ENCODE data around the gene CCN5.
"Not testable (repeated sequence)": the region's sequence is repeated elsewhere in the genome, so short reads cannot be mapped to it uniquely, and the experiment has no call there.

The CCN5 gene, protein sequence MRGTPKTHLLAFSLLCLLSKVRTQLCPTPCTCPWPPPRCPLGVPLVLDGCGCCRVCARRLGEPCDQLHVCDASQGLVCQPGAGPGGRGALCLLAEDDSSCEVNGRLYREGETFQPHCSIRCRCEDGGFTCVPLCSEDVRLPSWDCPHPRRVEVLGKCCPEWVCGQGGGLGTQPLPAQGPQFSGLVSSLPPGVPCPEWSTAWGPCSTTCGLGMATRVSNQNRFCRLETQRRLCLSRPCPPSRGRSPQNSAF

DNA sequence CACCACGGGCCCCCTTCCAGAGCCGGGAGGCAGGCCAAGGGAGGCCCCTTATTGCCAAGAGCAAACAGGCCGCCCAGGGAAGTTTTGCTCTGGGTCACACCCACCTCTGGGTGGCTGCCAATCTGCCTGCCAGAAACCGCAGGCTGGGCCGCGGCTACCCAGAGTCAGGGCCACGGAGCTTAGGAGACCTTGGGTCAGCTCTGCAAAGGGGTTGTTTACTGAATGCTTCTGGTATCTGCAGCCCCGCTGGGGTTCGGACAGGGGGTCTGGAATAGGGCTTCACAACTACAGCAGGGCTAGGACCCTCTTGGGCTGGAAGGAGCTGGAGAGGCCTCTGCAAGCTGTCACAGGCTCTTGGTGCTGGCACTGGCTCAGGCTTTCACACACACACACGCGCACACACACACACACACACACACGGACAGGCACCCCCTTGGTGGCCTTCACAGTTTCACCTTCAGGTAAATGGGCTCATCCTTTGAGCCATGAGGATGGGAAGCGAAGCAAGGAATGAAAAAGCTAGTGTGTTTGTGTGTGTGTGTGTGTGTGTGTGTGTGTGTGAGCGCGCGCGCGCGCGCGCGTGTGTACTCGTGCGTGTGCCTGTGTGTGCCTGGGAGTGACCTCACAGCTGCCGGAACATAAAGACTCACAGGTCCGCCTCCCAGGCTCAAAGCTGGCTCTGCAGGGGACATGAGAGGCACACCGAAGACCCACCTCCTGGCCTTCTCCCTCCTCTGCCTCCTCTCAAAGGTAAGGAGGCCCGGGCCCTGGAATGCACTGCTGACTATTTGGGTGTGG lies at the start of gene CCN5:
Gene CCN5 (plus strand): TSS at position 669 of the 798 bp plus-strand sequence. CDS start 22 bp downstream, at position 691.
- DNase-seq (ENCODE audit: low spot score), result no peak

DNA sequence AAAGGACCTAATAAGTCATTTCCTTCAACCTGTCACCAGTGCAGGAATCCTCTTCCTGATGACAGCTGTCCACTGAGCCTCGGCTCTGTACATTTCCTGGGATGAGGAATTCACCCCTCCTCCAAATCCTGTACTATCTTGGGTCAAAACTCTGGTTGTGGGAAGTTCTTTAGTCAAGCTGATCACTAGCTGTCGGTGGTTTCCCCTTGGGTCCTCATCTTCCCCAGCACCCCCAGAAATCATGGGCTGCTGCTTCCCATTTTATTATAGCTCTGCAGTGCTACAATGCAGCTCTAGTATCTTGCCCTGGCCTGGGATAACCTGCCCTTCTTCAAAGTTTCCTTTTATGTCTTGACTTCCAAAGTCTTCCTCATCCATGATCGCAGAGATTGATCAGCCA lies 49.1 kb upstream of the CCN5 start:
- no peak for DNase-seq (ENCODE audit: low spot score)

DNA sequence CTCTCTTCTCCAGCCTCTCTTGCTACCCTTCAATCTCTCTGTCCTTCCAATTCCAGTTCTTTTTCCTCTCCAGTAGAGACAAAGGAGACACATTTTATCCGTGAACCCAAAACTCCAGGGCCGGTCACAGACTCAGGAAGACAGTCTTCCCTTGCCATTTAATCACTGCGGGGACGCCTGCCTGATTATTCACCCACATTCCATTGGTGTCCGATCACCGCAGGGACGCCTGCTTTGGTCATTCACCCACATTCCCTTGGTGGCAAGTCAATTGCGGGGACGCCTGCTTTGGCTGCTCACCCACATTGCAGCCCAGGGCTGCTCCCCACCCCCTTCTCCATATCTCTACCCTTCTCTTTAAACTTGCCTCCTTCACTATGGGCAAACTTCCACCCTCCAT lies 44.3 kb upstream of the CCN5 start:
- DNase-seq (ENCODE audit: low spot score), result not testable (repeated sequence)

DNA sequence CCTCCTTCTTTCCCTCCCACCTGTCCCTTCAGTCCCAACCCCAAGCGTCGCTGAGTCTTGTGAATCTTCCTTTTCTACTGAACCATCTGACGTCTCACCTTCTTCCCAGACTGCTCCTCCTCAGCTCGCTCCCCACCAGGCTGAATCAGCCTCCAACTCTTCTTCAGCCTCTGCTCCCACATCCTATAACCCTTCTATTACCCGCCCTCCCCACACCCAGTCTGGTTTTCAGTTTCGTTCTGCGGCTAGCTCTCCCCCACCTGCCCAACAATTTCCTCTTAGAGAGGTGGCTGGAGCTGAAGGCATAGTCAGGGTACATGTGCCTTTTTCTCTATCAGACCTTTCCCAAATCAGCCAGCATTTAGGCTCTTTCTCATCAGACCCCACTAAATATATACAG lies 43.6 kb upstream of the CCN5 start:
- peak; percentile 58 for DNase-seq (ENCODE audit: low spot score)

DNA sequence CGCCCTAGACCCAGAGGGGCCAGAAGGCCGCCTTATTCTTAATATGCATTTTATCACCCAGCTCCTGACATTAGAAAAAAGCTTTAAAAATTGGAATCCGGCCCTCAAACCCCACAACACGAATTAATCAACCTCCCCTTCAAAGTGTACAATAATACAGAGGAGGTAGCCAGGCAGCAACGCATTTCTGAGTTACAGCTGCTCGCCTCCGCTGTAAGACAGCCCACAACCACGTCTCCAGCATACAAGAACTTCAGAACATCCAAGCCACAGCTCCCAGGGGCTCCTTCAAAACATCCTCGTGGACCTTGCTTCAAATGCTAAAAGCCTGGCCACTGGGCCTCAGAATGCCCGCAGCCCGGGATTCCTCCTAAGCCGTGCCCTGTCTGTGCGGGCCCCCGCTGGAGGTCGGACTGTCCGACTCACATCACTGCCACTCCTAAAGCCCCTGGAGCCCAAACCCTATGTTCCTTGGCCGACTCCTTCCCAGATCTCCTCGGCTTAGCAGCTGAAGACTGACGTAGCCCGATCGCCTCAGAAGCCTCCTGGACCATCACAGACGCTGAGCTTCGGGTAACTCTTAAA lies 42.8 kb upstream of the CCN5 start:
- not testable (repeated sequence) for DNase-seq (ENCODE audit: low spot score)

DNA sequence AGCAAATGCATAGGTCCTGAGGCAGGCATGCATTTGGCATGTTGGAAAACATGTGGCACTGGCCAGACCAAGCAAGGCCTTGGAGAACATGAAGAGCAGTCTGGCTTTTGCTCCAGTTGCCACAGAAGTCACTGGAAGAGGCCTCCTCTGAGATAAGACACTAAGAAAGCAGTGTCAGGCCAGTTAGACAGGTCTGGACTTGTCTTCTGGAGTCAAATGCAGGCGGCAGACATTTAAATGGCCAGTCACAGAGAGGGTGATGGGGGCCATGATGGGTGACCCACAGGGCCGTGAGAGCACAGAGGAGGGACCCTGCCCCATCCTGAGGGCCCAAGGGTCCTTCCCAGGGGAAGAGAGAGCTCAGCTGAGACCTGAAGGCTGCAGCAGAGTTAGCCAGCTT lies 36.9 kb upstream of the CCN5 start:
- DNase-seq (ENCODE audit: low spot score), result no peak

DNA sequence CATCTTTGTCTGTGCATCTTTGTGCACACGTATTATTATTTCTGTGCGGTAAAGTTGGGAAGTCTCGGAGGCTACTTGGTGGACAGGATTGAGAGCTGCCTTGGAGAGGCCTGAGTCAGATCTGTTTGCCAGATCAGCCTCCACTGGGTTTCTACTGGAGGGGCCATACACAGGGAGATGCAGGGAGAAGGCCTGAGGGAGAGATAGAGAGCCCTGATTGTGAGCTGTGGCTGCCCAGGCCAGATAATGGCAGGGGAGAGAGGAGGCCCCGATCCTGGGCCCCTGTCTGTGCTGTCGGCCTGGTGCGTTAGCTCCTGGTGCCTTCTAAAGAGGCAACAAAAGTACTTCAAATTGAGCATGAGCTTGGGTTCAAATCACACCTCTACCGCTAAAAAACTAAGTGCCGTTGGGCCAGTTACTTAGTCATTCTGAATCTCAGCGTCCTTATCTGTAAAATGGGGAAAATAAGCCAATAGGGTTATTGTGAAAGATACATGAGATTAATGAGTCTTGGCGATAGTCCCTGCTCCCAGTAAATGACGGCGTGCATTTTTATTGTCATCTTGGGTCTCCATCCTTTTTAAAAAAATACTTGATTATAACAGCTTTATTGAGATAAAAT lies 36.1 kb upstream of the CCN5 start:
- no peak for DNase-seq (ENCODE audit: low spot score)

DNA sequence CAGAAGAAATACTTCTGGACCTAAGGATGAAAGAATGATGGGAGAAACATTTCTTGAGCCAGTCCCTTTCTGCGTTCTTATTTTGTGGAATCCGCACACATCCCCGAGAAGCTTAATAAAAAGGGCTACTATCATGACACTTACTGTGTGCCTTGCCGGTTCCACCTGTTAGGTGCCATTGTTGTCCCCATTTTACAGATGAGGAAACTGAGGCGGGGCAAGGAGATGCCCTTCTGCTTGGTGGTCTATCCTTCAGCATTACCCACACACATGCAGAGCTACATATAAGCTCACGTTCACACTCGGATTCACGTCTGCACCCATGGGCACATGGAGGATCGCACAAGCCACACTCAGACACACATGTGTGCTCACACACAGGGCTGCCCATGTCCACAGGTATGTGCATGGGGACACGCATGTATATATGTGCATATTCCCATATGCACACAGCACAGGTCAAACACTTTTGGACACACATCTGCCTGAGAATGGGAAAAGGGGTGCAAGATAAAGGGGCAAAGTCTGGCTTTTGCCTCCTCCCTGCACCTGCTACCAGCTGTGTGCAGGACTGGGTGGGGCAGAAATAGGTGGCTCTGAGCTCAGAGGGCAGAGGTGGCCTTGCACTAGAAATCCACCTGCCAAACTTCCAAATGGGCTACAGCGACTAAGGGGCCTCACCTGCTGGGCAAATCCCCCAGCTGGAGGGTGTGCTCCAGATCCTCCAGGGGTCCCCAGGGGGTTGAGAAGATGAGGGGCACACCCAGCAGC lies 33.2 kb upstream of the CCN5 start:
- DNase-seq (ENCODE audit: low spot score), result no peak

DNA sequence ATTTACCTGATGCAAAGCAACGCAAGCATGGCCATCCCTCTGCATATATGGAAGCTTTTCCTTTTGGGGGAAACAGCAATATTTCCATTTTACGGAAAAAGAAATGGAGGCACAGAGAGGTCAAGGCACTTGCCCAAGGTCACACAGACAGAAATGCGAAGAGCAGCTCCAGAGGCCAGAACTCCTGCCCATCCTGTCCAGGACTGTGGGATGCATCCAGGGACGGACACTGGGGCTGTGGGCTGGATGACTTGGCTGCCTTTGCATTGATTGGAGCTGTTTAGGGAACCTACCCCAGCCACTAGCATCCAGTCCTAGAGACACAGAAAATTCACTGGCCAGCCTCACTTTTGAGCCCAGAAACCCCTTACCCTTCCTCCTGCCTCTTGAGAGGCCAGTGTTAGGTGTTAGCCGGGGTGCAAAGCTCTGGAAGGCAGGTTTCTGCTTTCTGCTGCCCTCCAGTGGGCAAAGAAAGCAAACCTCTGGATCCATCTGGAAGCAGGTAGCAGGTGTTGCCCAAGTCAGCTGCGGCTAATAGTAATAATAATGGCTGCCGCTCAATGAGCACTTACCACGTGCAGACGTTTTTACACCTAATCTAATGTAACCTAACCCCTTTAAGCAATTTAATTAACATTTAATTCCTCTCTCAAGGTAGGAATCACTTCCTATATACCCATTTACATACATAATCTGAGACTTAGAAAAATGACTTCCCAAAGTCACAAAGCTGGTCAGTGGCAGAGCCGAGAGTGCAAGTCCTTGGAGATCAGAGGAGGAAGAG lies 31.7 kb upstream of the CCN5 start:
- DNase-seq (ENCODE audit: low spot score), result peak; percentile 83

DNA sequence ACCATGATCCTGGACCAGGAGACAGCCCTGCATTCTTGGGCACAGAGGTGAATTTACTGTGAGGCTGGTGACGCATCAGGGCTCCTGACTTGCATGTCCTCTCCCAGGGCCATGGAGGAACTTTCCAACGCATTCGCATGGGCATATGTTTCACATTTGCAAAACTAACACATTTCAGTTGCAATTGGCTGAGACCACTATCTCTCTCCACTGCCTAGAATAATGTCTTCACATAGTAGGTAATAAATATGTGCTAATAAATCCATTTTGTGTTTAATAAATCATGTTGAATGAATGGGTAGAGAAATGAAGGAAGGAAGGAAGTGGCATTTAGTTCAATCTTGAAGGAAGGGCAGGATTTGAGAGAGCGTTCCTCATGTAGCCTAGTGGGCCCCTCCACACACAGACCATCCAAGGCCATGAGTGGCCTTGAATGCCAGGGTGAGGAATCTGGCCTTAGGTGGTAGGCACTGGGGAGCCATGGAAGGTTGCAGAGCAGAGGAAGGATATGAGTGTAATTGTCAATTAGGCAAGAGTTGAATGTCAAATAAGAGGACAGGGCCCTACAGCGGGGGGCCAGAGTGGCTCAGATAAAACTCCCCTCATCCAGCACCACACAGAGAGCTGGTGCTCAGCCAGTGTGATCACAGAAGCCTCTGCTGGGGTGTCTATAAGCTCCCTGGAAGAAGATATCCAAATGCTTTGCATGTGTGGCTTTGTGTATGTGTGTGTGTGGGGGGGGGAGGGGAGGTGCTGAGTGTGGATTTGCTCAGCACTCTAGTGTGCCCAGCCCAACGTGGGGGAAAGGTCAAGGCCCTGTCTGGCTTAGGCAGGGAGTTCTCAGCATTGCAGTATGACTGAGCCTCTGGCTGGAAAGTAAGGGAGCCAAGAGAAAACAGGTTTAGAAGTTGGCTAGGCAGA lies 30.9 kb upstream of the CCN5 start:
- no peak for DNase-seq (ENCODE audit: low spot score)

DNA sequence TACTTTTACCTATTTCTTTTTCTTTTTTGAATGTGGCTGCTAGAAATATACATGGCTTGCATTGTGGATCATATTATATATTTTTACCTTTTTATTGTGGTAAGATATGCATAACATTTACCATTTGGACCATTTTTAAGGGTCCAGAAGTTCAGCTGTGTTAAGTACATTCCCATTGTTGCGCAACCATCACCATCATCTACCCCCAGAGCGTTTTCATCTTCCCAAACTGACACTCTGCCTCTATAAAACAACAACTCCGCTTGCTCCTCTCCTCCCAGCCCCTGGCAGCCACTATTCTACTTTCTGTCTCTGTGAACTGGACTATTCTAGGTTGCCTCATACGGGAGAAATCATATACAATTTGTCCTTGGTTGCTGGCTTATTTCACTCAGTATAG lies 28.2 kb upstream of the CCN5 start:
- no peak for DNase-seq (ENCODE audit: low spot score)

DNA sequence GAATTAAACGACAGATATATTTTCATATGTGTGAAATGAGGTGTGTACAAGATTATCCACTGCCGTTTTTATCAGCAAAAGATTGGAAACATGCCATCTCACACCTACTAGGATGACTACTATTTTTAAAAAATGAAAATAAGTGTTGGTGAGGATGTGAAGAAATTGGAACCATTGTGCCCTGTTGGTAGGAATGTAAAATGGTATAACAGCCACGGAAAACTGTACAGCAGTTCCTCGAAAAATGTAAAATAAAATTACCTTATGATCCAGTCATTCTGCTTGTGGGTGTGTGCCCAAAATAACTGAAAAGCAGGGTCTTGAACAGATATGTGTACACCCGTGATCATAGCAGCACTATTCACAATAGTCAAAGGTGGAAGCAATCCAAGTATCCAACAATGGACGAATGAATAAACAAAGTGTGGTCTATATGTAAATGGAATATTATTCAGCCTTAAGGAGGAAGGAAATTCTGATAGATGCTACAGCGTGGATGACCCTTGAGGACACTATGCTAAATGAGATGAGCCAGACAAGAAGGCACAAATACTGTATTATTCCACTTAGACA lies 27.0 kb upstream of the CCN5 start:
- no peak for DNase-seq (ENCODE audit: low spot score)

DNA sequence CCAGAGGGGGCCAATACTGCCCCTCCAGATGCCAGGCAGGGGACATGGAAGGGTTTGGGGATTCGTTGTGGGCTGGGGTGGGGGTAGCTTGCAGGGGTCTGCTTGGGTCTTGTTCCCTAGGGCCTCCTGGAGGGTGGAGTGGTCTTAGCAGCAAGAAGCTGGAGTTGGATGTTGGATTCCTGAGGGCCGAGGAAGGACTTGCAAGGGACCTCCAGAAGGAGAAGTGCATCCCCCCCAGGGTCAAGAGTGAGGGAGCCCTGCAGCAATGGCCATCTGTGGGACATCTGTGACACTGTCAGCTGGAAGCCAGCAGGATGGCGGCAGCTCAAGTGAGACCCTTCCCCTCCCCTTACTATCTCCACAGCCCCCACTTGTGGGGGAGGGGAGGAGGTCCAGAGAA lies 25.4 kb upstream of the CCN5 start:
- no peak for DNase-seq (ENCODE audit: low spot score)

DNA sequence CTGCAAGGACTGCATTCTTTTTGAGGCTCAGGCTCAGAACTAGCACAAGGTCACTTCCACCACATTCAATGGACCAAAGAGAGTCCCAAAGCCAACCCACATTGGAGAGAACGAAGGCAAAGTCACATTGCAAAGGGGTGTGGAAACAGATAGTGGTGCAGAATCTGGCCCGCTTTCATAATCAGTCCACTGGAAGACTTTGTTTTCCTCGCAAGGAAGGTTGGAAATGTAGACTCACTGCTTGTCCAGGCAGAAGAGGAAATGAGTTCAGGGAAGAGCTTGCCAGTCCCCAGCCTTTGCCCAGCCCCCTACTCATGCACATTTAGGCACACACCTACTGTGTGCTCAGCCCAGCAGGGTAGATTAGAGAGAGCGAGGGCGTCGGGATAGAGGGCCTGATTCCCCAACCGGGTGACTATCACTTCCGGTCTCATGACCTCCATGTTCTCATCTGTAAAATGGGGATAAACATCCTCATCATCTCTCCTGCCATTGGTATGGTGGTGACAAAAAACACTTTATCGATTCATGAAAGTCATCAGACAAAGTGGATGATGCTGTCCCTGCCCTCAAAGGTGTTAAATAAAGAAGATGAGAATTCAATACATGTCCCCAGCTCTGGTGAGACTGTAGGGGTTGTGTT lies 24.3 kb upstream of the CCN5 start:
- DNase-seq (ENCODE audit: low spot score), result no peak

DNA sequence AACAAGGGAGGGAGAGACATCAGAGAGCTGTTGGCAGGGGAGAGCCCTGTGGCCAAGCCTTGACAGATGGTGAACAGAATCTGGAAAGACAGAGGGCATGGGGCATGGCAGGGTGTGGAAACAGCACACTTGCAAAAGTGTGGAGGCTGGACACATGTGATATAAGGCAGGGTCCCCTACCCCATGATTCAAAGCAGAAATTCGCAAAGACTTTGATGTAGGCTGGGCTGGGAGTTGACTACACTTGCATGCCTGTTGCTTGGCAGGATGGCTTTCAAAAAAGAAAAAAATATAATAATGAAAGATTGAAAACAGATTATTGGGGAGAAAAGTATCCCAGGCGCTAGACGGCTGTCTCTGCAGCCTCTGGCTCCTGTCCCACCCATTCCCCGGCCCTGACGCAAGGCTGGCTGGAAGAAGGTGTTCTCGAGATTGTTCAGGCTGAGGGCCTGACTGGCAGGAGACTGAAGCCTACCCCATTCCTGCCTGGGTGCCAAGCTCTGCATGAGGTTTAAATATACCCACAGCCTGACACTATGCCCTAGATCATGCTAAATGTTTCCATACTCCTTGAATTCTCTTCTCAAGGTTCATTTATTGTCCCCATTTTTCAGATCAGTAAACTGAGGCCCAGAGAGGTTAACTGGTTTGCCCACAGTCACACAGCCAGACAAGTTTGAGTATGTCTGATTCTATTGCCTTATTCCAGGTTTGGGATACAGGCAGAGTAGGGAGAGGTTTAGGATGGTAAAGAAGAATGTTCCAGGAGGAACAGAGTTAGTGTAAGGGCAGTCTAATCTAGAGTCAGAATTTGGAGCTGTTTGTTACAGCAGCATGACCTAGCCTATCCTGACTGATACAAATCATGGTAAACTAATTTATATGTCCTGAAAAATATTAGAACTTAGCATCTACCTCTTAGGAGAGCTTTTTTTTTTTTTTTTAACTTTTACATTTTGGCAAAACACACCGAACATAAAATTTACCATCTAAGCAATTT lies 23.4 kb upstream of the CCN5 start:
- no peak for DNase-seq (ENCODE audit: low spot score)

DNA sequence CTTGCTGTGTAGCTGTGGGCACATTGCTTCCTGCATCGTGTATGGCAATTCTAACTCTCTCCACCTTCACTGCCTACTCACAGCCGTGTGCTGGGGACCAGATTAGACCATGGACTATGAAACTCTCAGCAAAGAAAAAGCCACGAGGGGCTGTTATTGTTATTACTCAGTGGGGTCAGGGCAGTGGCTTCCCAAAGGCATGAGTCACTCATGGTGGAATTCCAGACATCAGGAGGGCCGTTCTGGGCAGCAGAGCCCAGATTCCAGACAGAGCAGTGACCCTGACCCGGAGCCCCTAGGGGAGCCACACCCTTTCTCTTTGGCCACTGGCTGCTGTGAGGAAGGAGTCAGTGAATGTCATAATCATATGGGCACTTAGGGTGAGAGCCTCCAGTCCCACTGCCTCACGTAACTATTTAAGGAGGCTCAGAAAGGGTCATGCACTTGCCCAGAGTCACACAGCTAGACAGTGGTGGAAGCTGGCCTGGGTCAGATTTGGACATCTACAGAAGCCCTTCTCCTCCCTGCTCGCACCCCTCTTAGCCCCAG lies 22.2 kb upstream of the CCN5 start:
- no peak for DNase-seq (ENCODE audit: low spot score)

DNA sequence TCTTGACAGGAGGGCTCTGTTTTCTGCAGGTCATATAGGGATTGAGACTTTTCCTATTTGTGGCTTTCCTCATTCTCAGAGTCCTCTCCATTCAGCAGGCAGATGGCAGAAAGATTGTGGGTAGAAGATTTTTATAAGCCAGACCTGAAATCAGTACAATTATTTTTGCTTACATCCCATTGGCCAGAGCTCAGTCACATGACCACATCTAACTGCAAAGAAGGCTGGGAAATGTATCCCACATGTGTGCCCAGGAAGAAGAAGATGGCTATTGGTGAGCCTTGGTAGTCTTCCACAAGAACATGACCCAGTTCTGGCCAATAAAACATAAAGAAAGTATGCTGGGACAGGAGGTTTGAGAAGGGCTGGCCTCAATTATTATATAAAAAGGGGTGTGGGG lies 21.5 kb upstream of the CCN5 start:
- no peak for DNase-seq (ENCODE audit: low spot score)

DNA sequence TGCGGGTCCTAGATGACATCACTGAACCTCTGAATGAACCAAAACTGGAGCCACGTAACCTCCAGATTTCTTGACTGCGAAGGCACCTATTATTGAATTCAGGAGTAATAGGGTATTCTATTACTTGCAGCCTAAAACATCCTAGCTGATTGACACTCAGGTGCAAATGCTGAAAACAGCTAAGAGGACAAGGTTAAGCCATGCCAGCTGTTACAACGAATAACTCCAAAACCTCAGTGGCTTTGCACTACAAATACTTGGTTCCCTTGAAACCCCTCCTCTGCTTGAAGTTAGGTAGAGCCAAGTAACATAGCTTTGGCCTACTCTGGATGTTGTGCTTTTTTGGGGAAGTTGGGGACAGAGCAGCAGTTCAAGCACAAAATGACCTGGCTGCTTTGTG lies 21.0 kb upstream of the CCN5 start:
- DNase-seq (ENCODE audit: low spot score), result no peak

Measured in germinal center (tissue), 1 donor.